ENCODE data around the gene BABAM2. TPM values are rescaled to one million over a fixed set of nuclear protein-coding genes. Genes with fewer than 3 reads are reported as not detected.

BABAM2 gene
- total RNA-seq, 4 donors from 2014 or later, result 24.3 to 46.1 (median 44.5) TPM

GRCh38 chr2:27993950-27994728 is 103.6 kb downstream of the BABAM2 start:
- Histone ChIP-seq H3K4me3 (no peak overlapping the region), H3K27me3 (no peaks in the 10 kb centered on the region), H3K27ac (no peak overlapping the region), H3K4me1 (peaks cover 0 to 10% (median 3%) of the 10 kb centered on the region in 4 donors), H3K36me3 (peaks cover 0 to 13% (median 0%) of the 10 kb centered on the region in 3 donors), H3K9me3 (no peaks in the 10 kb centered on the region)
- 93 to 97% methylated on average over 5 of the region's 5 CpGs for WGBS, 2 donors
- TF ChIP-seq EP300 (IDR thresholded peaks at IDR 0.05) (no peak), POLR2A (IDR thresholded peaks at IDR 0.05) (no peak), CTCF (IDR thresholded peaks at IDR 0.05) (no peak)
- no peak for DNase-seq (ENCODE audit: low spot score in 2 of 2)

- Histone ChIP-seq H3K36me3 (peaks cover 0 to 13% (median 0%) of the 10 kb centered on the region in 3 donors), H3K27me3 (no peaks in the 10 kb centered on the region), H3K27ac (no peak overlapping the region), H3K4me3 (no peak overlapping the region), H3K4me1 (peaks cover 0 to 10% (median 3%) of the 10 kb centered on the region in 4 donors), H3K9me3 (no peaks in the 10 kb centered on the region)
- WGBS, 2 donors, result 78 to 82% methylated on average over 5 of the region's 5 CpGs
- DNase-seq (ENCODE audit: low spot score in 2 of 2), result no peak
- TF ChIP-seq CTCF (IDR thresholded peaks at IDR 0.05), result no peak
- TF ChIP-seq EP300 (IDR thresholded peaks at IDR 0.05), result no peak
- no peak for TF ChIP-seq POLR2A (IDR thresholded peaks at IDR 0.05)
These were observed 105.8 kb downstream of the BABAM2 start for GRCh38 chr2:27996156-27996922.

- no peaks in the 10 kb centered on the region for H3K27me3 ChIP-seq
- H3K4me3 ChIP-seq, result no peak overlapping the region
- no peaks in the 10 kb centered on the region for H3K9me3 ChIP-seq
- TF ChIP-seq EP300 (IDR thresholded peaks at IDR 0.05) (no peak), POLR2A (IDR thresholded peaks at IDR 0.05) (no peak), CTCF (IDR thresholded peaks at IDR 0.05) (no peak)
- peaks cover 0 to 3% (median 0%) of the 10 kb centered on the region in 4 donors for H3K4me1 ChIP-seq
- no peak for DNase-seq (ENCODE audit: low spot score in 2 of 2)
- no peak overlapping the region for H3K27ac ChIP-seq
- H3K36me3 ChIP-seq, result peaks cover 0 to 6% (median 0%) of the 10 kb centered on the region in 3 donors
These were observed 109.8 kb downstream of the BABAM2 start for GRCh38 chr2:28000287-28000686.

GRCh38 chr2:28002181-28002580 is 111.7 kb downstream of the BABAM2 start:
- 96 to 98% methylated on average over 2 of the region's 2 CpGs for WGBS, 2 donors
- Histone ChIP-seq H3K36me3 (no peaks in the 10 kb centered on the region), H3K9me3 (no peaks in the 10 kb centered on the region), H3K4me3 (no peak overlapping the region), H3K27me3 (no peaks in the 10 kb centered on the region), H3K4me1 (peaks cover 0 to 4% (median 0%) of the 10 kb centered on the region in 4 donors), H3K27ac (no peak overlapping the region)
- no peak for DNase-seq (ENCODE audit: low spot score in 2 of 2)
- TF ChIP-seq POLR2A (IDR thresholded peaks at IDR 0.05) (no peak), EP300 (IDR thresholded peaks at IDR 0.05) (no peak), CTCF (IDR thresholded peaks at IDR 0.05) (no peak)

GRCh38 chr2:28004086-28004485 is 113.6 kb downstream of the BABAM2 start:
- Histone ChIP-seq H3K27ac (no peak overlapping the region), H3K9me3 (no peaks in the 10 kb centered on the region), H3K27me3 (no peaks in the 10 kb centered on the region), H3K4me3 (no peak overlapping the region), H3K36me3 (no peaks in the 10 kb centered on the region), H3K4me1 (peaks cover 0 to 8% (median 0%) of the 10 kb centered on the region in 4 donors)
- no peak for TF ChIP-seq EP300 (IDR thresholded peaks at IDR 0.05)
- no peak for TF ChIP-seq CTCF (IDR thresholded peaks at IDR 0.05)
- TF ChIP-seq POLR2A (IDR thresholded peaks at IDR 0.05), result no peak
- DNase-seq (ENCODE audit: low spot score in 2 of 2), result no peak
- WGBS, 2 donors, result 46 to 56% methylated on average over 2 of the region's 2 CpGs
